Activated T-cell treated with anti-CD3 and anti-CD28 coated beads for 4 hours (primary cell): ENCODE results near the gene PARP4.
"Not testable (repeated sequence)": the region's sequence is repeated elsewhere in the genome, so short reads cannot be mapped to it uniquely, and the experiment has no call there.

Experiments
- DNase-seq: peaks from one replicate; pipeline ENCODE4 v3.0.0-alpha.2; 2020

The PARP4 gene

GRCh38 chr13:24505756-24506155 is 6.8 kb downstream of the PARP4 start:
- no peak for DNase-seq

DNA sequence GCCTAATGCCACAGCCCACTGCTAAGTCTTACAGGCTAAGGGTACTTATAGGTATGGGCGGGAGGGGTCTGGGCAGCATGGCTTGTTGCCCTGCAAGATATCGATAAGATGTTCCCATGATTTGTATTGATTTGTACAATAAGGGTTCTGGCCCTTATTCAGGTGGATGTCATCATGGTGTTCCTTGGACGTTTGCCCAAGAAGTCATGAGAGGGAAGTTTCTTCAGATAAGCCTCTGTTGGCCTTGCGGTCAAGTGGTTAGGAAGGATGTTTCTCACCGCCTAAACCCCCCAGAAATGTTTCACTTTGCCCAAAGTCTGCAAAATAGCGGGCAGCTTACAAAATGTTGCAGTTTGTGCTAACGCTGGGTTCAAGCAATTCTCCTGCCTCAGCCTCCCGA is 7.3 kb downstream of the PARP4 start:
- no peak for DNase-seq

DNA sequence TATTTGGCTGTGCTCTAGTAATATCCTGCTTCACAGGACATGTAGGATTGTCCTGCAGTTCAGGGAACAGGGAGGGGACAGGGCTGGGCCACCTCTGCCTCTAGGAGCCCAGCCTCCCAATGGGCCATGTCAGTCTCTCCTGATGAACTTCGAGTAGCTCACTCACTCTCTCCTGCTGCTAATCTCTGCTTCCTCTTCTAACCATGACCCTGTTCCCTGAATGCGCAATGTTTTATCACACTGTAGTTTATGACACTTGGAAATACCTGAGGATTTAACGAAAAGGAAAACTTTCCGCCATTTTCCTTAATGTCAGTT is 9.2 kb downstream of the PARP4 start:
- no peak for DNase-seq

- DNase-seq, result no peak
Measured at GRCh38 chr13:24502533-24503378, 9.8 kb downstream of the PARP4 start.

- DNase-seq, result no peak
Measured at GRCh38 chr13:24500977-24501376, 11.6 kb downstream of the PARP4 start.

DNA sequence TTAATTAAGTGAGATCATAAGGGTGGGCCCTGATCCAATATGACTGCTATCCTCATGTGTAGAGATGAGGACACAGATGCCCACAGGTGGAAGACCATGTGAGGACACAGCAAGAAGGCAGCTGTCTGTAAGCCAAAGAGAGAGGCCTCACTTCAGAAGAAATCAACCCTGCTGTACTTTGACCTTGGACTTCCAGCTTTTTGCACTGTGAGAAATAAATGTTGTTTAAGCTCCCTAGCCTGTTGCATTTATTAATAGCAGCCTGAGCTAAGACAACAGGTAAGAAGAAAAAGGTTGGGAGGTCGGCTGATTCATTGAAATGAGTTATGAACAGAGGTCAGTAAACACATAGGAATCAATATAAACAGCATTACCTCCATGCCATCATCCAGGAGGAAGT is 14.8 kb downstream of the PARP4 start:
- no peak for DNase-seq

DNA sequence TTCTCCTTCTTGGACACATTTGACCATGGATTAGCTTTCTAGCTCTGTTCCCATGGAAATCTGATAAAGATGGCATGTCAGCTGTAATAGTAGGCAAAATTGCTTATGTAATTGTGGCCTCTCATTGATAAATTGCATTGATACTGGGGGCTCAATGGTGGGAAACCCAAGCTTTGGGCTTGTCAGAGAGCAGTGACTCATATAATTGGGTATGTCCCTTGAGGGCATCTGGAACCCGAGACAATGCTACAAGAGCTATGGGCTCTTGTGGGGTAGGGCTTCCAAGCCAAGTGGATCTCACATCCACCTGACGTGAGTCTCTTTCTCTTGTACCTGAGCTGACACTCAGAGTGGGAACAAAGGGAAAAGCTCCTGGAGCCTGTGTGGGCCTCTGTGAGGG is 16.3 kb downstream of the PARP4 start:
- not testable (repeated sequence) for DNase-seq

DNA sequence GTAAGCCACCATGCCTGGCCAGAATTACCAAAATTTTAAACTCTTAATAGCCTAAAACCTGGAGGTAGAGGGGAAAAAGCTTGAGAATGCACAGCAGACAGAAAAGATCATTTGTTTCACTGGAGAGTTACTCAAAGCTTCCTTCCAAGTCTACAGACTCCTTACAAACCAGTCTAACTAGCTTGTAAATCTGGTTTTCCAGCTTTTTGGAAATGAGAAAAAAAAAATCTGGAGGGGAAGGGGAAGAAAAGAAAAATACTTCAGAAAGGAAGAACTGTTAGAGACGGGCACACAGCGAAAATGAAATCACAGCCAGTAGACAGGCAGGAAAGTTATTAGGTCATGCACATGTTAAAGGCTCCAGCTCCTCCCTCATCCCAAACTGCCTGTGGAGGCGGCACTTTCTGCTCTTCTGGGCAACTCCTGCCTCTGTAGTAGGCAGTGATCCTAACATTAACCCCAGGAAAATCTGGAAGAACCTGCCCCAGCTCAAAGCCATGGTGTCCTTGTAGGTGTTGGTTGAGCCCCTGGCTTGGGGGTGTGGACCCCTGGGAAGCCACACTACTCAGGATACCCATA is 17.3 kb downstream of the PARP4 start:
- DNase-seq, result no peak

- DNase-seq, result no peak
Measured at GRCh38 chr13:24493356-24493755, 19.2 kb downstream of the PARP4 start.

- DNase-seq, result no peak
Measured at GRCh38 chr13:24491845-24492244, 20.7 kb downstream of the PARP4 start.

DNA sequence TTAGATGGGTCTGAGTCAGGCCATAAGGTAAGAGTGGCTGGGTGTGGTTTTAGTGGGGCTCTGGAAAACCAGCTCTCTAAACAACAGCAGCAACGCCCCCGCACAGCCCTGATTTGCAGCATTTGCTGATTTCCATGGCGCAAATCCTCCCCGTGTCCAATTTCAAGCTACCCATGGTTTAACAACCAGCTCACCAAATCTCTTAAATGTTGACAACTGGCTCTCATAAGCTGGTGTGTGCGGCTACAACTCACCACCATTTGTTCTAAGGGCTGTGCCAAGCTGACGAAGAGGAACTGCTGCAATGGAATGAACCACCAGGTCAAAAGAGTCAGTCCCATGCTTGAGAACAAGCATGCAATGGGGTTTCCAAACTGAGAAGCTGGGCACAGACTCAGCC is 22.9 kb downstream of the PARP4 start:
- no peak for DNase-seq

DNA sequence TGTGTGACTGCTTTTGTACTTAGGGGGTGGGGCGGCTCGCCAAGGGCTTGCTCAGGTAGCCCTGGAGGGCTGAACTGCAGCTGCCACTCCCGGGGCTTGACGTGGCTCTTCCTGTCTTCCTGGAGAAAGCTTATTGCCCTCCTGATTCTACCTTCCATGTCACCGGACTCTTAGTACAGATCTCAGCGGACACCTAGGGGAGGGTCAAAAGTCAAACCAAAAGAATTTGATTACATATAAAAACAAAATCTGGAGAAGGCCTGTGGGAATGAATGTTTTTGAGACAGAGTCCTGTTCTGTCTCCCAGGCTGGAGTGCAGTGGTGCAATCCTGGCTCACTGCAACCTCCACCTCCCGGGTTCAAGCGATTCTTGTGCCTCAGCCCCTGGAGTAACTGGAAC is 24.5 kb downstream of the PARP4 start:
- not testable (repeated sequence) for DNase-seq

DNA sequence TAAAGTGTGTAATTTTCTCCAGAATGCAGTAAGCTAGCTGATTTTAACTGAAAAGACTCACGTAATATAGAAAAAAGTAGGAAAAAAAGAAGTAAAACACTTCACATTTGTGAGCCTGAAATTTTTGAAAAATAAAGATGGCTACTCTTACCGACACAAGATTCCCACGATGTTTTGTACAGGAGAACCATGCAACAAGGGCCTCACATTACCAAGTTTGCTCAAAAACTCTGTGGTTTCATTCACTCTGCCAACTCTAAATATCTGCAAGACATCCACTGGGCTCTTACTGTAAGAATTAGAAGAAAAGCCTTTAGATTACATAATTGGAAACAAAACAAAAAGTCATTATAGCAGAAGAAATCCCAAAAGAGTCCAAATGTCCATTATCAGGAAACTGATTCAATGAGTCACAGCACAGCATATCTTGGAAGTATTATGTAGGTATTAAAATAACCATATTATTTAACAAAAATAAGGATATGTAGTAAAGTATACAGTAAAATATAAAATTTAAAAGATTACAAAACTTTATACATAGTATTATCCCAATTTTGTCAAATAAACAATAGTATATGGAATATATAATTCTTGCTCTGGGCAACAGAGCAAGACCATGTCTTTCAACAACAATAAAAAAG is 26.4 kb downstream of the PARP4 start:
- not testable (repeated sequence) for DNase-seq

GRCh38 chr13:24473686-24474085 is 38.9 kb downstream of the PARP4 start:
- no peak for DNase-seq

DNA sequence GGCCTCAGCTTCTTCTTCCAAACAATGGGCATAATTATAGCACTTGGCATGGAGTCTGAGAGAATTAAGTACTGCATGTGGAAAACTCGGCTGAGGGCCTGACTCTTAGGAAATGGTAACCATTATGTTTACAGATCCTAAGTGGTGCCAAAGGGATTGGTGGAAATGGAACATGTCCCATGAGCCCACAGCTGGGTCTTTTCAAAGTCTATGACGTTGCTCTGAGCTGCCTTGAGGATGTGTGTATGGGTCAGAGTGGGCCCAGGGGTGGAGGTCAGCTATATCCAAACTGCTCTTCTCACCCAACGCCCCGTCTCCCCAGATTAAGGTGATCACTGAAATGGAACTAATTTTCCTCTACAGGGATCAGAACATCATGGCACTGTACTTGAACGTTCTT is 40.4 kb downstream of the PARP4 start:
- DNase-seq, result not testable (repeated sequence)

- DNase-seq, result no peak
Measured at GRCh38 chr13:24463078-24463477, 49.5 kb downstream of the PARP4 start.

- DNase-seq, result no peak
Measured at GRCh38 chr13:24460256-24460655, 52.3 kb downstream of the PARP4 start.

GRCh38 chr13:24459726-24460125 is 52.9 kb downstream of the PARP4 start:
- no peak for DNase-seq

GRCh38 chr13:24459234-24459633 is 53.3 kb downstream of the PARP4 start:
- DNase-seq, result no peak

DNA sequence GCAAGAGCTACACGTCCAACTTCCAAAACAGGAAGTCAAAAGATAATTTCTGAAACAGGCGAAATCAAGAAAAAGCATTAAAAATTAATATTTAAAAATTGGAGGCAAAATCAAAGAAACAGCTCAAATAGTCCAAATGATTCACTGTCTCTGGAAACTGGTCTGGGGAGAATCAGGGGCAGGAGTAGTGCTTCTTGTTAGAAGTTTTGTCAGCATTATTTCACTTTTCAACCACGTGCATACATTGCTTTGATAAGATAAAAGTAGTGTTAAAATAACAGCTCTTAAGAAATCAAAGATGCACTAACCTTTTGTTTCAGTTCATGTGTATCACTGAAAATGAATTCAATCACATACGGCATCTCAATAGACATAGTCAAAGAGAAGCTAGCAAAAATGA is 53.8 kb downstream of the PARP4 start:
- no peak for DNase-seq

- DNase-seq, result no peak
Measured at GRCh38 chr13:24456396-24456795, 56.2 kb downstream of the PARP4 start.

- no peak for DNase-seq
Measured at GRCh38 chr13:24454056-24454455, 58.5 kb downstream of the PARP4 start.

DNA sequence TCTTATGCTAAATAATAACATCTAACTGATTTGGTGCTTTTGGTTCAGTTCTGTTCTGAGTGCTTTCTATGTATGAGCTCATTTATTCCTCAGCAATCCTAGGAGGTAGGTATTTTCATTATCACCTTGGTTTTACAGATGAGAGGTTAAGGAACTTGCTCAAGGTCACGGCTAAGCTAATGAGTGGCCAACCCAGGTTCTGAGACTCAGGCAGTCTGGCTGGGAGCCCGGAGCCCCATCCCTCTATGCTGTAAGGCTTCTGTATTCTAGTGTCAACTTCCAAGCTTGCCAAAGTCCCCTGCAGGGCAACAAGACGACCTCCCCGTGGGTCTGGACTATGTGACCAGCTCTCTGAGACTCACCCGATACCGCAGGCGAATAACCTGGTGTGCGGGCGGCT is 60.5 kb downstream of the PARP4 start:
- DNase-seq, result no peak

- no peak for DNase-seq
Measured at GRCh38 chr13:24450530-24450929, 62.0 kb downstream of the PARP4 start.
